ENCODE results near the gene LPP.

The LPP gene

DNA sequence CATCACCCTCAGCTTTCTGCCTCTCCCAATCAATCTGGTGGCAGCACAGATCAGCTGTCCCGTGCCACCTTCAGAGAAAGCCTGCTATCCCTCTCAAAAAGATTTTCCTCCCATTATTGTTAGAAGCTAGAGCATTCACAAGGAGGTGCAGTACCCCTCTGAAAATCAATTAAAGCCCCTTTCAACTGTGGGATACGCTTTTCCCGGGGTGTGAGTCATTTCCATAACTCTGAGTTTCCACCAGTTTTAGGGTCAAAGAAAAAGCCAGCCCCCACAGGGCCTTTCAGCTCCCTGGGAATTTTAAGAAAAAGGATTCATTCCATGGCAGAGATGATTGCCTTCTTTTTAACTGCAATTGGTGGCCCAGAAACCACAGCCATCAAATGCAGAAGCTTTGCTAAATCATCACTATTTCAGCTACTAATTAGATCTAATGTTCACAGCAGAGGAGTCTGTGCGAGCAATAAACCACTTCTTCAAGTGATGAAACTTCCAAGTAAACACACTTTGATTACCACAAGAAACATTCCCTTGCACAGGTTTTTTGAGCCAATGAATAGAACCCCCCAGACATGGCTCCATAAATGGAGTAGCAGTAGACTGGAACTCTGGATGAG is 747.8 kb downstream of the LPP start:
- ChIA-PET POLR2A (no interaction called here), CTCF (interaction anchor here (1.4 to 1.7 kb wide), 2 partner anchors 10 to 22 kb away, joined by 3 to 4 read pairs; no protein-coding TSS in a partner anchor)
- TF ChIP-seq, protein P1, sequence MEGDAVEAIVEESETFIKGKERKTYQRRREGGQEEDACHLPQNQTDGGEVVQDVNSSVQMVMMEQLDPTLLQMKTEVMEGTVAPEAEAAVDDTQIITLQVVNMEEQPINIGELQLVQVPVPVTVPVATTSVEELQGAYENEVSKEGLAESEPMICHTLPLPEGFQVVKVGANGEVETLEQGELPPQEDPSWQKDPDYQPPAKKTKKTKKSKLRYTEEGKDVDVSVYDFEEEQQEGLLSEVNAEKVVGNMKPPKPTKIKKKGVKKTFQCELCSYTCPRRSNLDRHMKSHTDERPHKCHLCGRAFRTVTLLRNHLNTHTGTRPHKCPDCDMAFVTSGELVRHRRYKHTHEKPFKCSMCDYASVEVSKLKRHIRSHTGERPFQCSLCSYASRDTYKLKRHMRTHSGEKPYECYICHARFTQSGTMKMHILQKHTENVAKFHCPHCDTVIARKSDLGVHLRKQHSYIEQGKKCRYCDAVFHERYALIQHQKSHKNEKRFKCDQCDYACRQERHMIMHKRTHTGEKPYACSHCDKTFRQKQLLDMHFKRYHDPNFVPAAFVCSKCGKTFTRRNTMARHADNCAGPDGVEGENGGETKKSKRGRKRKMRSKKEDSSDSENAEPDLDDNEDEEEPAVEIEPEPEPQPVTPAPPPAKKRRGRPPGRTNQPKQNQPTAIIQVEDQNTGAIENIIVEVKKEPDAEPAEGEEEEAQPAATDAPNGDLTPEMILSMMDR (IDR thresholded peaks at IDR 0.05; ENCODE audit: control extremely low read depth, extremely low read depth, low read depth, missing control alignments) = no peak
- no peak for DNase-seq (ENCODE audit: extremely low spot score)

DNA sequence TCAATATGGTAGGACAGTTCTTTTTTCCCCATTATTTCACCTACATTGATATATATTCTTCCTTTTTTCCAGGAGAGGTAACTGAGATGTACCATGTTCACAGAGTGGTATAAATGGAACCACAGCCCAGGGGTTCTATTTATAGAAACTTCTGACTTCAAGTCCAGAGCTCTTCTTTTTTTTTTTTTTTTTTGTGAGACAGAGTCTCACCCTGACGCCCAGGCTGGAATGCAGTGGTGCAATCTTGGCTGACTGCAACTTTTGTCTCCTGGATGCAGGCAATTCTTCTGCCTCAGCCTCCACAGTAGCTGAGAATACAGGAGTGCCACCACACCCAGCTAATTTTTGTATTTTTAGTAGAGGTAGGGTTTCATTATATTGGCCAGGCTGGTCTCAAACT is 750.7 kb downstream of the LPP start:
- ChIA-PET CTCF (no interaction called here), POLR2A (no interaction called here)
- TF ChIP-seq, protein P1 (IDR thresholded peaks at IDR 0.05; ENCODE audit: control extremely low read depth, extremely low read depth, low read depth, missing control alignments) = no peak

DNA sequence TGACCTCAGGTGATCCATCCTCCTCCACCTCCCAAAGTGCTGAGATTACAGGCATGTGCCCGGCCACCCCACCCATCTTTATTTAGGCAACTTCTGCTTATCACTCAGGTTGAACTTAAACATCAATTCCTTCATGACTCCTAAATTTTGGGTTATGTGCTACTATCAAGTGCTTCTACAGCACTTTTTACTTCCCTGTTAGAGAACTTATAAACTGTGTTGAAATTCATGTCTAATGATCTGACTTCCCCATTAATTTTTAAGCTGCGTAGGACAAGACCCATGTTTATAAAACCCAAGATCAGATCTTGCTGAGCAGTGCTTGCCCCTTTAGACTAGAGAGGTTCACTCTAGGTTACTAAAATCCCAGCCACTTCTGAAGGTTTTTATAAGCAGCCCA is 751.6 kb downstream of the LPP start:
- TF ChIP-seq, protein P1 (IDR thresholded peaks at IDR 0.05; ENCODE audit: control extremely low read depth, extremely low read depth, low read depth, missing control alignments) = no peak
- ChIA-PET POLR2A (no interaction called here), CTCF (no interaction called here)
- DNase-seq (ENCODE audit: extremely low spot score) = no peak

More for the DNA sequence above, 750.7 kb downstream of the LPP start:
- no peak for DNase-seq (ENCODE audit: extremely low spot score)

DNA sequence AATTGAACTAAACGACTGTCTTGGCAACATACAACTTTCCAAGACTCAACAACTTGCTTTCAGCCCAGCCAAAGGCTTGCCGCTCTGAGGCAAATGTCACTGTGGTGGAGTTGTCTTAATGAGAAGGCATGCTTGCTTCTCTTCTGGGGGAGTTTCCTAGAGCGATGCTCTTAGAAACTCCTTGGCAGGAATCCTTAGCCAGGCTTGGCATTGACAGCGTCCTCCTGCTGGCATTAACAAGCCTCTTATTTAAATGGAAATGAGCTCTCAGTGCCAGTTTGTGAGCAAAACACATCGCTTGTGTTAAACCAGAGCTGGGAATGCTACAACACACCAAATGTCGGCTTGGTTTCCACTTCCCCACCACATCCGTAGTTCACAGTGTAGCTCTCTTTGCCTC is 752.3 kb downstream of the LPP start:
- no peak for DNase-seq (ENCODE audit: extremely low spot score)
- ChIA-PET POLR2A (no interaction called here), CTCF (no interaction called here)
- TF ChIP-seq, protein P1 (IDR thresholded peaks at IDR 0.05; ENCODE audit: control extremely low read depth, extremely low read depth, low read depth, missing control alignments) = no peak

DNA sequence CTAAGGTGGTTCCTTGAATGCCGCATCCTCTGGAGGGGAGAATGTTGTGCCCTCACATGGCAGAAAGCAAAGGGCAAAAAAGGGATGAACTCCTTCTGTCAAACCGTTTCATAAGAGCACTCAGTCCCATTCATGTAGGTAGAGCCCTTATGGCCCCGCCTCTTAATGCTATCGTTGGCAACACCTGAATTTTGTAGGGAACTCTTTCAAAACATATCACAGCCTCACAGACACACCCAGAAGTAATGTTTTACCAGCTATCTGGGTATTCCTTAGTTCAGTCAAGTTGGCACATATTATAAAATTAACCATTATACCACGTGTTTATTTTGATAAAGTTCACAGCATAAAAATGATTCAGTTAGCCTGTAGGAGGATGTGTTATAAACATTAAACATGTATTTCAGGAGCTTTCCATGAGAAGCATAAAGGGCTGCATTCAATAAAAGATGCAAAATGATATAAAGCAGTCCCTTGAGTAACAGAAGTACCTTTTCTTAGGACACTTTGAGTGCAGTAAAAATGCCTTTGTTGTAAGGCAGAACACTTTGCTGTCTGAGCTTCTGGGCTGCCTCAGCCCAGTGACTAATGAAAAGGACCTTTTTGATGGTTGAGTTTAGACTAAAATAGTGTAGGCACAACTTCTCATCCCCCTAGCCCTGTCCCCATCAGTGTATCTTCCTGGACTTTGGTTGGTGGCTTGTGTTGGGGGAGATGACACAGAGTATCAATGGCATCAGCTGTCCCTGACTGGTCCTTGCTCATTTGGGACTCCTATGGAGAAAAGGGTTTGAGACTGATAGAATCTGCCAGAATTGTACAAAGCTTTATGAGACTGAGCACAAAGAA is 754.3 kb downstream of the LPP start:
- DNase-seq (ENCODE audit: extremely low spot score) = no peak
- CTCF ChIA-PET = interaction anchor here (0.9 kb wide), 1 partner anchor 14 kb away, joined by 3 read pairs; no protein-coding TSS in a partner anchor
- POLR2A ChIA-PET = no interaction called here
- TF ChIP-seq, protein P1 (IDR thresholded peaks at IDR 0.05; ENCODE audit: control extremely low read depth, extremely low read depth, low read depth, missing control alignments) = no peak

DNA sequence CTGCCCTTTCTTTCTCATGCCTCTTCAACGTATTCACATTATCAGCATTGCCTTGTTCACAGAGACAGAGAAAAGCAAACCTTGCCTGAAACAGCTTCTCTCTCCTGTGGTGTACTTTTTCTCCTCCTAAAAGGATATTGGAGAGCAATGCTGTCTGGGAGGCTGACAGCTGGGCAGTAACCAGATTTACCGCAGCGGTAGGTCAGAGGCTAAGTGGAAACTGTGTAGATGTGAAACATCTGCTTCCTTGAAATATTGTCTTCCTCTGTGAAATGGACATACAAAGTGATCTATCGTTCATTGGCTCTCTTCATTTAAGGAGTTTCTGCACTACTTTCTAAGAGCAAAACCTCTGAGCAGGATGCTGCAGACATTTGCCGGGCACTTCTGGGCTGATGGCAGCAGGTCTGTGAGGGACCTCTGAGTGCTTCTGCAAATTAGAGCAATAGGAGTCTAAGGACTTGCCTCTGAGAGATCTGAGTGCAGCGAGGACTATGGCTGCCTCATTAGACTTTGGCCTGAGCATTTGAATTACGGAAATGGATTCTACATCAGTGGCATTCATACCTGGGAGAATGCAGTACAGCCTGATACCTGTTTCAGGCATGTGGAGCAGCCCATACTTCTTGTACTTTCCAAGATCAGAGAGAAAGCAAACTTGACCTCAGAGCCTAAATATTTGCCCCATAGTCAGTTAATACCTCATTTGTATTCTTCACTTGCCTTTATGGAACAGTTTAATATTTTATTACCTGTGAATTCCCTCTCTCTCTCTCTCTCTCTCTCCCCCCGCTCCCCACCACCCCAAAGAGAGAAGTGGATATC is 757.3 kb downstream of the LPP start:
- POLR2A ChIA-PET = no interaction called here
- DNase-seq (ENCODE audit: extremely low spot score) = no peak
- CTCF ChIA-PET = interaction anchor here (0.8 to 1.4 kb wide), 2 partner anchors 10 to 1171 kb away, joined by 4 to 5 read pairs; no protein-coding TSS in a partner anchor
- TF ChIP-seq, protein P1 (IDR thresholded peaks at IDR 0.05; ENCODE audit: control extremely low read depth, extremely low read depth, low read depth, missing control alignments) = no peak
